Mucosa of stomach (tissue), 1 donor: Measurements from ENCODE around the gene MTAP.

Source experiments
- H3K27me3 ChIP-seq: one replicate; pipeline ENCODE4 v1.7.0; 2013; ENCODE audit warnings: mild to moderate bottlenecking, low read length; ENCODE audit not compliant: control insufficient read depth, insufficient read depth
- H3K36me3 ChIP-seq: one replicate; pipeline ENCODE4 v1.7.0; 2013; ENCODE audit warnings: low read length; ENCODE audit not compliant: control insufficient read depth, insufficient read depth
- H3K4me1 ChIP-seq: one replicate; pipeline ENCODE4 v1.7.0; 2013; ENCODE audit warnings: mild to moderate bottlenecking, low read length; ENCODE audit not compliant: control insufficient read depth, insufficient read depth
- H3K4me3 ChIP-seq: one replicate; pipeline ENCODE4 v1.7.0; 2013; ENCODE audit warnings: low read length
- H3K9ac ChIP-seq: one replicate; pipeline ENCODE4 v1.7.0; 2013; ENCODE audit warnings: mild to moderate bottlenecking, low read length, moderate library complexity
- H3K9me3 ChIP-seq: one replicate; pipeline ENCODE4 v1.7.0; 2013; ENCODE audit warnings: mild to moderate bottlenecking, low read length, moderate library complexity; ENCODE audit not compliant: control insufficient read depth
- donor health status: Pancreatic carcinoma.

The MTAP gene

DNA sequence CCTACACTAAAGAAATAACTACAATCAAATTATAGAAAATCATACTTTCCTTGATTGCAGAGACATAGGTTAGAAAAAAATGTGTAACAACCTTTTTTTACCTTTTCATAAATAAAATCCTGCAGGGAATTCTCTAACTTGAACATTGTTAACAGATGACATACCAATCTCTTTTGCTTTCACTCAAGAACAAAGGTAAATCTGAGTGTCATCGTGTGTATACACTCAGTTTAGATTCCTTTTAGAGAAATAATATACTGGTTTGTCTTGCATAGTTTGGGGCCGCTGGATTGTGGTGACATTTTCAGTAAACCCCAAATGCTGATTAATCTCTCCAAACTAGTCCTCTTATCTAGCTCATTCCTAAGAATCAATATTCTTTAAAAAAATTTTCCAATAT lies 20.8 kb upstream of the MTAP start:
- Histone ChIP-seq H3K36me3 (no peaks in the 10 kb centered on the region), H3K4me3 (no peak overlapping the region), H3K4me1 (peaks cover 19% of the 10 kb centered on the region), H3K9me3 (no peaks in the 10 kb centered on the region), H3K9ac (no peak overlapping the region), H3K27me3 (no peaks in the 10 kb centered on the region)

DNA sequence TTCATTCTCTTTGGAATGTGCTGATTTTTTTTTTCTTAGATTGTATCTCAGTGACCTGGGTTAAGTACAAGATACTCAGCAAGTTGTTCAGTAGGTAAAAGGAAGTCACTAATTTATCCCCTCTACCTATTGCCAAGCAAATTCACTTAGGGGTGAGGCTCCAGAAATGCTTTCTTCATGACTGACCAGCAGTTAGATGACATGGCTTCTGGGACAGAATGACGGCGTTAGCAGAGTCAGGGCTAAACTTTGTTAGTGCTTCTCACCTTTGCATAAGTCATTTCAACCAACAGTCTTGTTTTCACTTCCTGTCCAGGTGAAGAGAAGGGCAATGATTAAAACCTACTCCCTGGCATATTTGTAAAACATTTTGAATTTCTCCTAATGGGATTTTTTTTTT lies 20.2 kb upstream of the MTAP start:
- Histone ChIP-seq H3K36me3 (no peaks in the 10 kb centered on the region), H3K27me3 (no peaks in the 10 kb centered on the region), H3K4me1 (peaks cover 19% of the 10 kb centered on the region), H3K9ac (no peak overlapping the region), H3K9me3 (no peaks in the 10 kb centered on the region), H3K4me3 (no peak overlapping the region)

- H3K4me3 ChIP-seq, result no peak overlapping the region
- no peaks in the 10 kb centered on the region for H3K27me3 ChIP-seq
Observed at GRCh38 chr9:21788752-21789151, 13.7 kb upstream of the MTAP start.

GRCh38 chr9:21789541-21790037 lies 12.8 kb upstream of the MTAP start:
- no peaks in the 10 kb centered on the region for H3K27me3 ChIP-seq
- H3K9ac ChIP-seq, result no peak overlapping the region
- H3K4me3 ChIP-seq, result no peak overlapping the region
- no peaks in the 10 kb centered on the region for H3K36me3 ChIP-seq
- H3K4me1 ChIP-seq, result peaks cover 4% of the 10 kb centered on the region
- H3K9me3 ChIP-seq, result no peaks in the 10 kb centered on the region

More at GRCh38 chr9:21788752-21789151, 13.7 kb upstream of the MTAP start:
- Histone ChIP-seq H3K9ac (peak overlapping the region; percentile 18), H3K9me3 (no peaks in the 10 kb centered on the region), H3K36me3 (no peaks in the 10 kb centered on the region), H3K4me1 (peaks cover 4% of the 10 kb centered on the region)

DNA sequence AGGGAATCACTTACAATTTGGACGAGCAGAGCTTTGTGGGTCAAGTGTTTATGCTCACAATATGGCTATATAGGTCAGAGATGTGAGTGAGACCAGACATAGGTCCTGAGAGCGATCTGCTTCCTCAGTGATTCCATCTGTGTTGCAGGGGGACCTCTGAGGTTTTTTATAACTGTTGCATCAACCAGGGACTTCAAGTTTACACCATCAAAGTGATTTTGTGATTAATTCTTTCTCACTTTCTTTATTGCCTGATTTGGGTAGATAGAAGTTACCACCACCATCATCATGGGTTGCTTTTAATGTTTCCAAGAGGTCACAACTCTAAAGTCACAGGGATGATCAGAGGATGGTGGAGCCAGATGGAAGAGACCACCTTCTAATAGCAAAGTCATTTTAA lies 7.0 kb upstream of the MTAP start:
- Histone ChIP-seq H3K9ac (no peak overlapping the region), H3K9me3 (no peaks in the 10 kb centered on the region), H3K4me3 (no peak overlapping the region), H3K36me3 (no peaks in the 10 kb centered on the region), H3K27me3 (peaks cover 3% of the 10 kb centered on the region), H3K4me1 (no peaks in the 10 kb centered on the region)

DNA sequence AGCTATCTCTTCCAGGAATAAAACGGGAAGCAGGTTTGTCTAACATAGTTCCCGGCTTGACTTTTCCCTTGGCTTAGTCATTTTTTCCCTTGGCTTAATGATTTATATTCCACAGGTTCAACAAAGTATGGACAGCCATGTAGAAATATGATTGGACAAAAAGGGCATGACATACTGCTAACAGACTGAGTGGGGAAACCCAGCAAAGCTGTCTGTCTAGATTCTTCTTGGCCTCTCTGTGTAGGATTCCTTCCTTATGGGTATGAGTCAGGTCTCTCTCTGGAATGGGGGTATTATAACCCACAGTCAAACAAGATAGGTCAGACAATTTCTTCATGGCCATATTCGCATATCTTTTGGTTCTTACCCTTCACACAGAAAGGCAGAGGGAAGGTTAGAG lies 5.7 kb upstream of the MTAP start:
- H3K4me1 ChIP-seq, result peaks cover 5% of the 10 kb centered on the region
- no peak overlapping the region for H3K4me3 ChIP-seq
- no peak overlapping the region for H3K9ac ChIP-seq
- H3K27me3 ChIP-seq, result peaks cover 3% of the 10 kb centered on the region
- H3K9me3 ChIP-seq, result no peaks in the 10 kb centered on the region
- no peaks in the 10 kb centered on the region for H3K36me3 ChIP-seq

DNA sequence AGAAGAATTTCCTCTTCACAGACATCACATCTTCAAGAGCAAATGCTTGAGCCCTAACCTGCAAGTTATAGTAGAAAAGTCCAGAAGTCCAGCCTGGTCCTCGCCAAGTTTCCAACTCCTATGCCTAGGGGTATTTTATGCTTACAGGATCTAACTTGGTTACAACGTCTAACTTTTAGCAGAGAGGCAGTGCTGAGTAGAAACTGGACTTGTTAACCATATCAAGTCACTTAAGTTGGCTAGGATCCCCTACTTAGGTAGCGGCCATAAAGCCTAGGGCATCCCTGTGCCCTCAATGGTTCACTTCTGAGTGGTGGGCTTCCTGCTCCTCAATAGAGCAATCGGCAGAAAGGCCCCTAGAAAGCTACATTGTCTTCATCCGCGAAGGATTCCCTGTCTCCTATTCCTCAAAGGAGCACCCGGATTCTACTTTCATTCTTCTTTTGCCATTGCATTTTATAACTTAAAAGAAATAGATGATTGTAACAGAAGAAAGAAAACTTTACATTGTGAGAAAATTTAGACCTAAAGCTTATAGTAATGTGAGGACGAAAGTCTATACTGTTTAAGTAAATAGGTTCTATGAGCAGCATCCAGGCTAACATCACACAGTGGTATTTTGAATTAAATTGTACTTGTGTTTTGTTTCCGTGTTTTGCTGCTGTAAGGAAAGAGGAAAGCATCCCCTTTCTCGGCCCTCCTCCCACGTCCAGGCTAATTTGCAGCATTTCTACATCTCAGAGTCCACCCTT lies 1.3 kb upstream of the MTAP start:
- Histone ChIP-seq H3K36me3 (no peaks in the 10 kb centered on the region), H3K4me3 (peak overlapping the region; percentile 43), H3K9me3 (no peaks in the 10 kb centered on the region), H3K9ac (peak overlapping the region; percentile 74), H3K4me1 (peaks cover 11% of the 10 kb centered on the region), H3K27me3 (peaks cover 3% of the 10 kb centered on the region)

DNA sequence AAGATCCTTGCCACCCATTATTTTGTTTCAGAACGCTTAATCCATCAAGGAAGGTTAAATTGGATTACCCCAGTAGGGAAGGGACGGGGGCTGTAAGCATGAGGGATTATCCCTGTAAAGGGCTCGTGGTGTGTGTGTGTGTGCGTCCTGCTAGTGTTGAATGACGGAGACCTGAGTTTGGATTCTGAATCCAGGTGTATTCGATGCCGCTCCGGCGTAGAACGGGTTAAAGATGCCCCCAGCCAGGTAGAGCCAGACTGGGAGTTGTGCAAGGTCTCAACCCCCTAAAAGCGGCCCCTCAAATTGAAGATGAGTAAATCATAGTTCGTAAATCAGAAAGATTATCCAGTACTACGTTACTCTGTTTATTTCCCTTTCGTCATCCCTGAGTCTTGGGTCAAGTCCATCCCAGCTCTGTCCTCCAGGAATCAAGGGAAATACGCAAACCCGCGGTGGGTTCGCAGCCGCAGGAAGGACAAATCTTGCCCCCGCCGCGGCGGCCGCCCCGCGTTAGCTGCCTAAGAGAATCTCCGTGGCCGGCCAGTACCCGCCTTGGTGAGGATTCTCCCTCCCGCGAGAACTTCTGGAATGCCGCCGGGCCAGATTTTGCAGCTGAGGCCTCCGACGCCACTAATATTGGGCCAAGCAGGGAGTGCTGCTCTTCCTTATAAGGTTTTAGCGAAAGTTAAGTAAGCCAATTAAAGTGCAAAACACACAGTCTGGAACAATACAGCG lies 586 bp upstream of the MTAP start:
- Histone ChIP-seq H3K9ac (peak overlapping the region; percentile 74), H3K36me3 (no peaks in the 10 kb centered on the region), H3K4me3 (peak overlapping the region; percentile 43), H3K9me3 (no peaks in the 10 kb centered on the region), H3K4me1 (peaks cover 11% of the 10 kb centered on the region), H3K27me3 (peaks cover 3% of the 10 kb centered on the region)

DNA sequence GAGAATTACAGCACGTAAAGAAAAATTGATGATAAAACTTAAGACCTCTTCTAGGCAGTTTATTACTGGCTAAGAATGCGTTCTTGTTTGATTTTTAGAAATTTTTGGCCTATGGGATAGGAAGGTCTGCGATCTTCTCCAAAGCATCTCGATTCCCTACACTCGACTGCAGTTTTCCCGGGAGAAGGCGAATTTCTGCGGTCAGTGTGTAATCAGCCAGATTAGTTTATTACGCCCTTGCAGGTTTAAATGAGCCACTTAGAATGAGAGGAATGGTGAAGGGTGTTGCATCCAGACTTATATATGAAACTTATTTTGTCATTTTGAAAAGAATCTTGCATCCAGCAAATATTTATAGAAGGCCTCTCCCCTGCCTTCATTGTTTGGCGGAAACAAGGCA lies 1.2 kb downstream of the MTAP start:
- peak overlapping the region; percentile 74 for H3K9ac ChIP-seq
- H3K4me1 ChIP-seq, result peaks cover 11% of the 10 kb centered on the region
- H3K36me3 ChIP-seq, result no peaks in the 10 kb centered on the region
- H3K27me3 ChIP-seq, result no peaks in the 10 kb centered on the region
- no peaks in the 10 kb centered on the region for H3K9me3 ChIP-seq
- H3K4me3 ChIP-seq, result peak overlapping the region; percentile 43

DNA sequence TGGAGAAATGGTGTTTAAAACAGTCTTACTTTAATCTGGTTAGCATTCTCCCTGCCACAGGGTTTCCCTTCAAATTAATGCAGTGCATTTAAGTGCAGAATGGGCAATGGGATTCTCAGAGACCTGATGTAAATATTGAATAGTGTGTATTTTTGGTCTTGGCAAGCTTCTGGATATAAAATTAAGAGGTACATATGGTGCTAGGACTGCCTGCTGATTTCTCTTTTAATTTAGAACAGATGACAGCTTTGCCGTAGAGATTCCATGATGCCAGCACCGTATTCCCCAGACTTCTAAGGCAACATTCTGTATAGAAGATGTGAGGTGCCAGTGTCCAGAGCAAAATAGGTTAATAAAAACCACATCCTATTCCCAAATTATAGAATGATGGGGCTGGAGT lies 1.9 kb downstream of the MTAP start:
- H3K4me1 ChIP-seq, result peaks cover 11% of the 10 kb centered on the region
- H3K36me3 ChIP-seq, result no peaks in the 10 kb centered on the region
- H3K9ac ChIP-seq, result no peak overlapping the region
- no peaks in the 10 kb centered on the region for H3K9me3 ChIP-seq
- H3K27me3 ChIP-seq, result no peaks in the 10 kb centered on the region
- peak overlapping the region; percentile 43 for H3K4me3 ChIP-seq

DNA sequence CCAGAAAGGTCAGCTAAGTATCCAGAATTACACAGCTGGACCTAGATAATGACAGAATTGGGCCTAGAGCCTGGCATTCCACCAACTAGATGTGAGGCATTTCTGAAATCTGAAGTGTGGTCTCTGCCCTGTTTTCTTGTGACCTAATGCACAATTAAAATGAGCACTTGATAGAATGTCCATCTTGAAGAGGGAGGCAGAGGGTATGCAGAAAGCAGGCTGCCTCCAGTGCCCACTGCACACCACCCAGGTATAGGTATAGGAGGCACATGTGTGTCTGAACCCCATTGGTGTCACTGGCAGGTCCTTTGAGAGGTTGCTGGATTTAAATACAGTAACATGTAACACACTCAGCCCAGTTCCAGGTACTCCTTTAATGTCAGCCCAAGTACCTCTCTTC lies 2.4 kb downstream of the MTAP start:
- no peaks in the 10 kb centered on the region for H3K9me3 ChIP-seq
- H3K4me1 ChIP-seq, result peaks cover 11% of the 10 kb centered on the region
- H3K4me3 ChIP-seq, result no peak overlapping the region
- no peak overlapping the region for H3K9ac ChIP-seq
- H3K27me3 ChIP-seq, result no peaks in the 10 kb centered on the region
- no peaks in the 10 kb centered on the region for H3K36me3 ChIP-seq

DNA sequence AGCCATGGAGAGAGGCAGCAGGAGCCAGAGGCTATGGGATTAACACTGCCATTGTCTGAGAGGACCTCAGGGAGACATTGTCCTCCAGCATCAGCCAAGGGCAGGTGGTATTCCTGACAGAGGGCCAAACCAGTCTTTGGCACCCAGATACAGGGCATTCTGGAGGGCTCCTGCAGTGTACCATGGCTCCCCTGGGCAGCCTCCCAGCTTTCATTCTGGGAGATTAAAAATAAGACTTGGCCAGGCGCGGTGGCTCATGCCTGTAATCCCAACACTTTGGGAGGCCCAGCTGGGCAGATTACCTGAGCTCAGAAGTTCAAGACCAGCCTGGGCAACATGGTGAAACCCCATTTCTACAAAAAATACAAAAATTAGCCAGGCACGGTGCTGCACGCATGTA lies 4.2 kb downstream of the MTAP start:
- Histone ChIP-seq H3K4me1 (peaks cover 7% of the 10 kb centered on the region), H3K9ac (no peak overlapping the region), H3K27me3 (no peaks in the 10 kb centered on the region), H3K36me3 (no peaks in the 10 kb centered on the region), H3K9me3 (no peaks in the 10 kb centered on the region), H3K4me3 (no peak overlapping the region)
